Prostate gland (tissue), 2 donors: ENCODE data around the gene SPATA7. TPM values are rescaled to one million over a fixed set of nuclear protein-coding genes. Genes with fewer than 3 reads are reported as not detected.

ENCODE experiments used
- DNase-seq: peaks from one replicate; pipeline ENCODE4 v3.0.0-alpha.2; 2019; ENCODE audit warnings: low spot score
- H3K27ac ChIP-seq, 2 donors: fragments of 200-600 bp; sonication (generic); 2 replicates each; pipeline ENCODE4 v1.5.1; 2017 to 2019
- H3K27me3 ChIP-seq: fragments of 200-600 bp; sonication (generic); replicated peaks from 2 replicates; pipeline ENCODE4 v1.5.1; 2019; ENCODE audit not compliant: insufficient read depth
- H3K36me3 ChIP-seq, 2 donors: fragments of 200-600 bp; sonication (generic); 1 replicate in 1 of 2; 2 replicates in 1 of 2; pipeline versions ENCODE4 v1.5.1 to v1.8.1; 2017 to 2019
- H3K4me1 ChIP-seq: fragments of 200-600 bp; sonication (generic); replicated peaks from 2 replicates; pipeline ENCODE4 v1.5.1; 2019
- H3K4me3 ChIP-seq, 2 donors: fragments of 200-600 bp; sonication (generic); 2 replicates each; pipeline ENCODE4 v1.5.1; 2017 to 2019
- H3K9me3 ChIP-seq: fragments of 200-600 bp; sonication (generic); 2 replicates; pipeline ENCODE4 v1.5.1; 2017
- POLR2A ChIP-seq: fragments of 450-650 bp; IDR thresholded peaks from one replicate; pipeline ENCODE4 v1.6.1; 2016; ENCODE audit warnings: antibody characterized with exemption, mild to moderate bottlenecking
- POLR2AphosphoS5 ChIP-seq: sonication (generic); formaldehyde crosslinking; IDR thresholded peaks from one replicate; pipeline ENCODE4 v1.6.1; 2017; ENCODE audit warnings: antibody characterized with exemption
- WGBS: methylation state at CpG from one replicate; pipeline ENCODE4 v1.1.5; 2018; 5-methylcytosine and 5-hydroxymethylcytosine counted together
- intact Hi-C: fragments of 100-400 bp; cut with DNase I; formaldehyde crosslinking; loops from one replicate; pipeline ENCODE4 v1.14.2; 2022
- total RNA-seq, 2 donors: library from RNA; depleted of rRNA; stranded (reverse); fragments of >200 nt; gene quantifications; one replicate each; pipeline ENCODE4 v1.1.0, GENCODE V29; 2016
- TF ChIP-seq, protein P1 (sequence below), 4 experiments: fragments of 200-600 bp in 2 of 4; fragments of 450-650 bp in 2 of 4; sonication (generic) in 2 of 4; IDR thresholded peaks; 1 replicate in 3 of 4; 2 replicates in 1 of 4; pipeline ENCODE4 v1.5.1; 2016 to 2019; ENCODE audit warnings: antibody characterized with exemption in 4 of 4, mild to moderate bottlenecking in 2 of 4, moderate library complexity in 2 of 4

Gene SPATA7, protein sequence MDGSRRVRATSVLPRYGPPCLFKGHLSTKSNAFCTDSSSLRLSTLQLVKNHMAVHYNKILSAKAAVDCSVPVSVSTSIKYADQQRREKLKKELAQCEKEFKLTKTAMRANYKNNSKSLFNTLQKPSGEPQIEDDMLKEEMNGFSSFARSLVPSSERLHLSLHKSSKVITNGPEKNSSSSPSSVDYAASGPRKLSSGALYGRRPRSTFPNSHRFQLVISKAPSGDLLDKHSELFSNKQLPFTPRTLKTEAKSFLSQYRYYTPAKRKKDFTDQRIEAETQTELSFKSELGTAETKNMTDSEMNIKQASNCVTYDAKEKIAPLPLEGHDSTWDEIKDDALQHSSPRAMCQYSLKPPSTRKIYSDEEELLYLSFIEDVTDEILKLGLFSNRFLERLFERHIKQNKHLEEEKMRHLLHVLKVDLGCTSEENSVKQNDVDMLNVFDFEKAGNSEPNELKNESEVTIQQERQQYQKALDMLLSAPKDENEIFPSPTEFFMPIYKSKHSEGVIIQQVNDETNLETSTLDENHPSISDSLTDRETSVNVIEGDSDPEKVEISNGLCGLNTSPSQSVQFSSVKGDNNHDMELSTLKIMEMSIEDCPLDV
- total RNA-seq, result 10 to 100 TPM; 13.1 to 21.4 TPM

DNA sequence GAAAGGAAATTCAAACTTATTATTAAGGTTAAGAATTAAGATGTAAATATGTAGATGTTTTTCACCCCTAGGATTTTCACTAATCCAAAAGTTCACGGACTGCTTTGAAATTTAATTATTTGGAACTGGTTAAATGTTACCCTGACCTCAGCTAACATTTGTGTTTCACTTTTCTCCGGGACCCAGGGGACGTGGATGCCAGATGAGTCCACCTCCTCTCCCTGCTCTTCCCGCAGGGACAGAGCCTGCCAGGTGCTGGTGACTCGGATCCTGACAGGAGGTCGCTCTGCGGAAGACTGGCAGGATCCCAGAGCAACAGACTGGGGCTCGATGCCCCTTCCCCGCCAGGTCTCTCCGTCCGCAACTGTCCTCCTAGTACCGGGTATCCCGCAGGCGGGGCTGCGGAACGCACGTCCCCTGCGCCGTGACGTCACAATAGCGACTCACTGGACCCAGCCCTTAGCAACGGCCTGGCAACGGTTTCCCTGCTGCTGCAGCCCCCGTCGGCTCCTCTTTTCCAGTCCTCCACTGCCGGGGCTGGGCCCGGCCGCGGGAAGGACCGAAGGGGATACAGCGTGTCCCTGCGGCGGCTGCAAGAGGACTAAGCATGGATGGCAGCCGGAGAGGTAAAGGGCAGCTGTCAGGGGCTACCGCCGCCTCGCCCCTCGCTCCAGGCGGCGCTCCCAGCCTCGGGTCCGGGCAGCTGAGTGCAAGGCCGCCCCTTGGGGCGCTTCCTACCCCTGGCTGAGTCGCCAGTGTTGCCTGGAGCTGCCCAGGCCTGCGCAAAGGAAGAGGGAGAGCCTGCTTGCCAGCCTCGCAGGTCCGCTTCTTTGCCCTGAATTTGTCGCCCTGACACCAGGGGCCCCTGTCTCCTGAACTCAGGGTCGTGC is at the start of gene SPATA7:
Gene SPATA7 (plus strand): TSS at position 446 of the 890 bp plus-strand sequence. CDS start 162 bp downstream, at position 608.
- no peaks in the 10 kb centered on the region for H3K4me1 ChIP-seq
- peak within 1 kb of the TSS; percentile 77 to 87 for H3K27ac ChIP-seq
- intact Hi-C loops, result loop anchor here (5.0 to 10.0 kb wide), 3 partner anchors 167 to 441 kb away; no protein-coding TSS in a partner anchor
- peak within 1 kb of the TSS; percentile 65 to 80 for H3K4me3 ChIP-seq
- H3K9me3 ChIP-seq, result no peaks in the 10 kb centered on the region
- H3K36me3 ChIP-seq, result no peaks in the 10 kb centered on the region
- TF ChIP-seq POLR2A (peak; percentile 86), POLR2AphosphoS5 (peak; percentile 94)
- TF ChIP-seq, protein P1, sequence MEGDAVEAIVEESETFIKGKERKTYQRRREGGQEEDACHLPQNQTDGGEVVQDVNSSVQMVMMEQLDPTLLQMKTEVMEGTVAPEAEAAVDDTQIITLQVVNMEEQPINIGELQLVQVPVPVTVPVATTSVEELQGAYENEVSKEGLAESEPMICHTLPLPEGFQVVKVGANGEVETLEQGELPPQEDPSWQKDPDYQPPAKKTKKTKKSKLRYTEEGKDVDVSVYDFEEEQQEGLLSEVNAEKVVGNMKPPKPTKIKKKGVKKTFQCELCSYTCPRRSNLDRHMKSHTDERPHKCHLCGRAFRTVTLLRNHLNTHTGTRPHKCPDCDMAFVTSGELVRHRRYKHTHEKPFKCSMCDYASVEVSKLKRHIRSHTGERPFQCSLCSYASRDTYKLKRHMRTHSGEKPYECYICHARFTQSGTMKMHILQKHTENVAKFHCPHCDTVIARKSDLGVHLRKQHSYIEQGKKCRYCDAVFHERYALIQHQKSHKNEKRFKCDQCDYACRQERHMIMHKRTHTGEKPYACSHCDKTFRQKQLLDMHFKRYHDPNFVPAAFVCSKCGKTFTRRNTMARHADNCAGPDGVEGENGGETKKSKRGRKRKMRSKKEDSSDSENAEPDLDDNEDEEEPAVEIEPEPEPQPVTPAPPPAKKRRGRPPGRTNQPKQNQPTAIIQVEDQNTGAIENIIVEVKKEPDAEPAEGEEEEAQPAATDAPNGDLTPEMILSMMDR (IDR thresholded peaks at IDR 0.05), result peak in 2 of 4 experiments; percentile 16 to 26
- peak; percentile 95 for DNase-seq
- no peaks in the 10 kb centered on the region for H3K27me3 ChIP-seq
- WGBS, result under 1% methylated on average over 28 of the region's 50 CpGs

- Histone ChIP-seq H3K36me3 (no peaks in the 10 kb centered on the region), H3K27me3 (no peaks in the 10 kb centered on the region), H3K27ac (no peak overlapping the region), H3K4me3 (no peak overlapping the region), H3K9me3 (no peaks in the 10 kb centered on the region), H3K4me1 (no peaks in the 10 kb centered on the region)
- no peak for DNase-seq
- TF ChIP-seq POLR2AphosphoS5 (no peak), POLR2A (no peak)
- TF ChIP-seq, protein P1 (IDR thresholded peaks at IDR 0.05), result no peak
- intact Hi-C loops, result no loop called here
Observed at GRCh38 chr14:88340357-88340756, 45.1 kb upstream of the SPATA7 start.

- no peaks in the 10 kb centered on the region for H3K36me3 ChIP-seq
- 98% methylated on average over 2 of the region's 2 CpGs for WGBS
- TF ChIP-seq, protein P1 (IDR thresholded peaks at IDR 0.05), result no peak
- TF ChIP-seq POLR2AphosphoS5 (no peak), POLR2A (no peak)
- no peaks in the 10 kb centered on the region for H3K4me1 ChIP-seq
- no peaks in the 10 kb centered on the region for H3K9me3 ChIP-seq
- no peaks in the 10 kb centered on the region for H3K27me3 ChIP-seq
- no peak overlapping the region for H3K27ac ChIP-seq
- intact Hi-C loops, result no loop called here
- H3K4me3 ChIP-seq, result no peak overlapping the region
- DNase-seq, result no peak
Observed at GRCh38 chr14:88342980-88343379, 42.5 kb upstream of the SPATA7 start.

DNA sequence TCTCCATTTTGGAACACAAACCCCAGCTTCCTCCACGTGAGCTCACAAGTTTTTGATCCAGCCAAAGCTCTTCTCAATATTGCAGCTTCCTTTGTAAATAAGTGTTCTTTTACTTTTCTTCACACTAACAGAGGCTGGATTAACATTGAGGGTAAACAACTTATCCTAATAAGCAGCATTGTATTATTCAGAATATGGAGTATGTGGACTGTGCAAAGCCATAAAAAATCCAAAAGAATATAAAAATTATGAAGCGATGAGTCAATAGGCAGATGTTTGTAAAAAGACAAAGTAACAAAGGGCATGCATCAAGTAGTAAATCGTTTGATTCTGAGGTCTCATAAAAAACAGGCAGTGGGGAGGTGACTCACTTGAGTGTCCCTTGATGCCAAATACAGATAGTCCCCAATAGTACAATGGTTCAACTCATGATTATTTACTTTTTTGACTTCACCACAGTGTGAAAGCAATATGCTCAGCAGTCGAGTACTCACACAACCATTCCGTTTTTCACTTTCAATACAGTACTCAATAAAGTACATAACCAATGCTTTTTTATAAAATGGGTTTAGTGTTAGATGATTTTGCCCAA is 39.3 kb upstream of the SPATA7 start:
- TF ChIP-seq POLR2A (no peak), POLR2AphosphoS5 (peak; percentile 49)
- TF ChIP-seq, protein P1 (IDR thresholded peaks at IDR 0.05), result no peak
- no peaks in the 10 kb centered on the region for H3K9me3 ChIP-seq
- no peak overlapping the region for H3K4me3 ChIP-seq
- intact Hi-C loops, result no loop called here
- DNase-seq, result peak; percentile 12
- 25% methylated on average over 5 of the region's 5 CpGs for WGBS
- no peak overlapping the region for H3K27ac ChIP-seq
- no peaks in the 10 kb centered on the region for H3K36me3 ChIP-seq
- no peaks in the 10 kb centered on the region for H3K27me3 ChIP-seq
- H3K4me1 ChIP-seq, result no peaks in the 10 kb centered on the region
